ENCODE measurements around the gene TTC13. TPM values are rescaled to one million over a fixed set of nuclear protein-coding genes. Genes with fewer than 3 reads are reported as not detected.

TTC13 gene
- total RNA-seq, 1 donor from 2014 or later = 8.2 TPM

GRCh38 chr1:230965535-230965934 is 13.1 kb downstream of the TTC13 start:
- DNase-seq (ENCODE audit: low spot score) = no peak
- intact Hi-C loops (cut with DNase I) = no loop called here

GRCh38 chr1:230964896-230965295 is 13.8 kb downstream of the TTC13 start:
- intact Hi-C loops (cut with DNase I) = no loop called here
- DNase-seq (ENCODE audit: low spot score) = no peak

GRCh38 chr1:230958370-230958769 is 20.3 kb downstream of the TTC13 start:
- intact Hi-C loops (cut with DNase I) = no loop called here

GRCh38 chr1:230957580-230957989 is 21.1 kb downstream of the TTC13 start:
- intact Hi-C loops (cut with DNase I) = no loop called here
- no peak for DNase-seq (ENCODE audit: low spot score)

More at GRCh38 chr1:230958370-230958769, 20.3 kb downstream of the TTC13 start:
- DNase-seq (ENCODE audit: low spot score) = no peak

- no peak for DNase-seq (ENCODE audit: low spot score)
- intact Hi-C loops (cut with DNase I) = no loop called here
These were observed 28.3 kb downstream of the TTC13 start for GRCh38 chr1:230950404-230950803.

GRCh38 chr1:230948903-230949302 is 29.8 kb downstream of the TTC13 start:
- intact Hi-C loops (cut with DNase I) = no loop called here
- no peak for DNase-seq (ENCODE audit: low spot score)

GRCh38 chr1:230948301-230948700 is 30.4 kb downstream of the TTC13 start:
- no peak for DNase-seq (ENCODE audit: low spot score)
- intact Hi-C loops (cut with DNase I) = no loop called here

- intact Hi-C loops (cut with DNase I) = no loop called here
- DNase-seq (ENCODE audit: low spot score) = no peak
These were observed 35.5 kb downstream of the TTC13 start for GRCh38 chr1:230943048-230943593.

- DNase-seq (ENCODE audit: low spot score) = no peak
- intact Hi-C loops (cut with DNase I) = no loop called here
These were observed 37.8 kb downstream of the TTC13 start for GRCh38 chr1:230940848-230941247.

- intact Hi-C loops (cut with DNase I) = no loop called here
- DNase-seq (ENCODE audit: low spot score) = no peak
These were observed 38.7 kb downstream of the TTC13 start for GRCh38 chr1:230939806-230940489.

GRCh38 chr1:230938924-230939368 is 39.7 kb downstream of the TTC13 start:
- intact Hi-C loops (cut with DNase I) = no loop called here
- DNase-seq (ENCODE audit: low spot score) = no peak

GRCh38 chr1:230937371-230937770 is 41.3 kb downstream of the TTC13 start:
- intact Hi-C loops (cut with DNase I) = no loop called here

GRCh38 chr1:230936475-230936874 is 42.2 kb downstream of the TTC13 start:
- intact Hi-C loops (cut with DNase I) = no loop called here
- DNase-seq (ENCODE audit: low spot score) = no peak

More at GRCh38 chr1:230937371-230937770, 41.3 kb downstream of the TTC13 start:
- DNase-seq (ENCODE audit: low spot score) = no peak

GRCh38 chr1:230935852-230936251 is 42.8 kb downstream of the TTC13 start:
- intact Hi-C loops (cut with DNase I) = no loop called here
- no peak for DNase-seq (ENCODE audit: low spot score)

GRCh38 chr1:230930986-230931385 is 47.7 kb downstream of the TTC13 start:
- no peak for DNase-seq (ENCODE audit: low spot score)
- intact Hi-C loops (cut with DNase I) = no loop called here

- intact Hi-C loops (cut with DNase I) = no loop called here
- DNase-seq (ENCODE audit: low spot score) = no peak
These were observed 52.5 kb downstream of the TTC13 start for GRCh38 chr1:230926182-230926581.

GRCh38 chr1:230925608-230926007 is 53.1 kb downstream of the TTC13 start:
- intact Hi-C loops (cut with DNase I) = no loop called here

GRCh38 chr1:230923176-230923575 is 55.5 kb downstream of the TTC13 start:
- no peak for DNase-seq (ENCODE audit: low spot score)
- intact Hi-C loops (cut with DNase I) = no loop called here

More at GRCh38 chr1:230925608-230926007, 53.1 kb downstream of the TTC13 start:
- DNase-seq (ENCODE audit: low spot score) = no peak

GRCh38 chr1:230922620-230923019 is 56.0 kb downstream of the TTC13 start:
- no peak for DNase-seq (ENCODE audit: low spot score)
- intact Hi-C loops (cut with DNase I) = no loop called here

- intact Hi-C loops (cut with DNase I) = loop anchor here (10.0 kb wide), 1 partner anchor 274 kb away; the partner anchor contains the start of gene COG2
- no peak for DNase-seq (ENCODE audit: low spot score)
These were observed 59.5 kb downstream of the TTC13 start for GRCh38 chr1:230919207-230919606.
